Testis (tissue), 2 donors: Measurements from ENCODE around the gene C13orf46.

Source experiments
- POLR2A ChIP-seq: fragments of 450-650 bp; IDR thresholded peaks from one replicate; pipeline ENCODE4 v1.6.1; 2017; ENCODE audit warnings: antibody characterized with exemption, mild to moderate bottlenecking, moderate library complexity
- TF ChIP-seq, protein P1 (sequence below), 3 experiments: fragments of 450-650 bp in 2 of 3; fragments of 200-600 bp in 1 of 3; sonication (generic) in 1 of 3; IDR thresholded peaks; one replicate each; pipeline ENCODE4 v1.5.1; 2016 to 2019; ENCODE audit warnings: antibody characterized with exemption in 3 of 3, mild to moderate bottlenecking in 2 of 3, moderate library complexity in 1 of 3

DNA sequence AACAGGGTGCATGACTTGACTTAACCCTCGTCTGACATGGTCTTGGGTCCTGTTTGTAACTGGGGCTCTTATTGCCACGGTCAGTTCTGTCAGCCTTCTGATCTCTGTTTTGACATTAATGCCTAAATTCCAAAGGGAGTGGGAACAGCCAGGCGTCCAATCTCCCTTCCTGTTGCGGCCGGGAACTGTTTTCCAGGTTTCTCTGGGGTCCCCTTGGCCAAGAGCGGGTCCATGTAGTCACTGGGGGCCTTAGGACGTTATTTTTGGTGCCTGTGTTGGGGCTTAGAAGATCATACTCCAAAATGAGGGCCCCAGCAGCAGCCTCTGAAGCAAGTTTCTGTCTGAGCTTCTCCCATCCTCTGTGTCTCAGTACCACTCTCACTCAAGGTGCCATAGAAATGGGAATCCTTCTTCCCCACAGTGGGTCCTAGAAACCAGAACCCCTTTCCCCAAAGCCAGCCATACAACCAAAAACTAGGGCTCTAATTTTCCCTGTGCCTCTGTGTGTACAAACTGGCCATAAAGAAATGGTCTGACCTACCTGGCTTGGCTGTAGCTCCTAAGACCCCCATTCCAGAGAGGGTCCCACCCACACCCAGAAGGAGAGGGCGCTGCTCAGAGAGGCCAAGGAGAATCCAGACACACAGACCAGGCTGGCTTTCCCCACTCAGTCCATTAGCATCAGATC is 50.4 kb downstream of the C13orf46 start:
- no peak for TF ChIP-seq POLR2A
- TF ChIP-seq, protein P1, sequence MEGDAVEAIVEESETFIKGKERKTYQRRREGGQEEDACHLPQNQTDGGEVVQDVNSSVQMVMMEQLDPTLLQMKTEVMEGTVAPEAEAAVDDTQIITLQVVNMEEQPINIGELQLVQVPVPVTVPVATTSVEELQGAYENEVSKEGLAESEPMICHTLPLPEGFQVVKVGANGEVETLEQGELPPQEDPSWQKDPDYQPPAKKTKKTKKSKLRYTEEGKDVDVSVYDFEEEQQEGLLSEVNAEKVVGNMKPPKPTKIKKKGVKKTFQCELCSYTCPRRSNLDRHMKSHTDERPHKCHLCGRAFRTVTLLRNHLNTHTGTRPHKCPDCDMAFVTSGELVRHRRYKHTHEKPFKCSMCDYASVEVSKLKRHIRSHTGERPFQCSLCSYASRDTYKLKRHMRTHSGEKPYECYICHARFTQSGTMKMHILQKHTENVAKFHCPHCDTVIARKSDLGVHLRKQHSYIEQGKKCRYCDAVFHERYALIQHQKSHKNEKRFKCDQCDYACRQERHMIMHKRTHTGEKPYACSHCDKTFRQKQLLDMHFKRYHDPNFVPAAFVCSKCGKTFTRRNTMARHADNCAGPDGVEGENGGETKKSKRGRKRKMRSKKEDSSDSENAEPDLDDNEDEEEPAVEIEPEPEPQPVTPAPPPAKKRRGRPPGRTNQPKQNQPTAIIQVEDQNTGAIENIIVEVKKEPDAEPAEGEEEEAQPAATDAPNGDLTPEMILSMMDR (IDR thresholded peaks at IDR 0.05), result no peak
